ENCODE data around the gene CCDC126.

The CCDC126 gene

GRCh38 chr7:23607130-23607529, 9.9 kb downstream of the CCDC126 start:
- DNase-seq (ENCODE audit: low read depth) = no peak
- H3K4me3 ChIP-seq (ENCODE audit: low read length) = no peak overlapping the region
- TF ChIP-seq CTCF (conservative IDR thresholded peaks at IDR 0.05; ENCODE audit: low read depth, low read length) = no peak

DNA sequence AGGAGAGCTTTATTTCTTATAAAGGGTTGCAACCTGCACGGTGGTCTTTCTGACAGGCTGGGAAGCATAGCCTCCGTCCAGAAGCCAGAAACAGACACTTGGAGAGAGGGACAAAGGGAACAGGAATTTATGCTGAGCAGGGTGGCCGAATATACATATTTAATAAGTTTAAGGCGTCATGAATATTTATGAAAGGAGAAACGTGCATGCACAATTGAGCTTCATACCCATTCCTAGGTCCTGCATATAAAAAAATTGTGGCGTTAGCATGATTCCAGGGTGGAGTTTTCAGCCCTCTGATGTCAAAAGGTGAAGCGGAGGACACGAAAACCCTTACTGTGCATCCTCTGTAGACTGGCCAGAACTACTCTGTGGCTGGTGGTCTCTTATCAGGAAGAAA, 10.7 kb downstream of the CCDC126 start:
- no peak overlapping the region for H3K4me3 ChIP-seq (ENCODE audit: low read length)
- DNase-seq (ENCODE audit: low read depth) = no peak
- no peak for TF ChIP-seq CTCF (conservative IDR thresholded peaks at IDR 0.05; ENCODE audit: low read depth, low read length)

- no peak for TF ChIP-seq CTCF (conservative IDR thresholded peaks at IDR 0.05; ENCODE audit: low read depth, low read length)
- DNase-seq (ENCODE audit: low read depth) = no peak
- H3K4me3 ChIP-seq (ENCODE audit: low read length) = no peak overlapping the region
Measured at GRCh38 chr7:23615331-23615730, 18.1 kb downstream of the CCDC126 start.

- no peak for DNase-seq (ENCODE audit: low read depth)
- no peak for TF ChIP-seq CTCF (conservative IDR thresholded peaks at IDR 0.05; ENCODE audit: low read depth, low read length)
- H3K4me3 ChIP-seq (ENCODE audit: low read length) = no peak overlapping the region
Measured at GRCh38 chr7:23616593-23616992, 19.4 kb downstream of the CCDC126 start.

GRCh38 chr7:23617482-23617881, 20.3 kb downstream of the CCDC126 start:
- no peak overlapping the region for H3K4me3 ChIP-seq (ENCODE audit: low read length)
- DNase-seq (ENCODE audit: low read depth) = no peak
- TF ChIP-seq CTCF (conservative IDR thresholded peaks at IDR 0.05; ENCODE audit: low read depth, low read length) = no peak

DNA sequence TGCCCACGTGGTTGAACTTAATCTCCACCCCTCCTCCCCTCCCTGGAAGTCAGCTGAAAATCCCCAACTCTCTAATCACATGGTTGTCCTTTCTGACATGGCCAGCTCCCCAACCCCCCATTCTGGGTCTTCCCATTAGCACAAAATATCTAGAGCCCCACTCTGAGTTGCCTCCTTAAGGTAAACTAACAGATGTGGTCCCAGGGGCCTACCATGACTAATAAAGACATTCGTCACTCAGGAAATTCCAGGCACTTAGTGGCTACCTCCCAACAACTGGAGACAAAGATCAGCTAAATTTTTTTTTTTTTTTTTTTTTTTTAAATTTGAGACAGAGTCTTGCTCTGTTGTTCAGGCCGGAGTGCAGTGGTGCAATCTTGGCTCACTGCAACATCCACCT, 21.1 kb downstream of the CCDC126 start:
- TF ChIP-seq CTCF (conservative IDR thresholded peaks at IDR 0.05; ENCODE audit: low read depth, low read length) = no peak
- no peak overlapping the region for H3K4me3 ChIP-seq (ENCODE audit: low read length)
- no peak for DNase-seq (ENCODE audit: low read depth)

GRCh38 chr7:23619141-23619540, 22.0 kb downstream of the CCDC126 start:
- TF ChIP-seq CTCF (conservative IDR thresholded peaks at IDR 0.05; ENCODE audit: low read depth, low read length) = no peak
- H3K4me3 ChIP-seq (ENCODE audit: low read length) = no peak overlapping the region
- no peak for DNase-seq (ENCODE audit: low read depth)
